ENCODE results near the gene PRSS38.
"Not testable (repeated sequence)": the region's sequence is repeated elsewhere in the genome, so short reads cannot be mapped to it uniquely, and the experiment has no call there.

Gene PRSS38

GRCh38 chr1:227845147-227845458 is 29.6 kb downstream of the PRSS38 start:
- Histone ChIP-seq H3K27me3 (no peaks in the 10 kb centered on the region), H3K9me3 (no peaks in the 10 kb centered on the region), H3K4me1 (ENCODE audit: control insufficient read depth in 1 of 2, insufficient read depth in 1 of 2, low read depth in 1 of 2, low read length in 1 of 2) (no peaks in the 10 kb centered on the region), H3K4me3 (ENCODE audit: low read depth in 1 of 2, low read length in 1 of 2) (no peak overlapping the region), H3K36me3 (no peaks in the 10 kb centered on the region), H3K27ac (no peak overlapping the region)
- no peak for TF ChIP-seq CTCF (IDR thresholded peaks at IDR 0.05)

GRCh38 chr1:227845519-227845918 is 30.0 kb downstream of the PRSS38 start:
- no peak overlapping the region for H3K27ac ChIP-seq
- no peaks in the 10 kb centered on the region for H3K4me1 ChIP-seq (ENCODE audit: control insufficient read depth in 1 of 2, insufficient read depth in 1 of 2, low read depth in 1 of 2, low read length in 1 of 2)
- H3K36me3 ChIP-seq, result no peaks in the 10 kb centered on the region
- TF ChIP-seq CTCF (IDR thresholded peaks at IDR 0.05), result no peak
- H3K4me3 ChIP-seq (ENCODE audit: low read depth in 1 of 2, low read length in 1 of 2), result no peak overlapping the region
- no peaks in the 10 kb centered on the region for H3K27me3 ChIP-seq
- no peaks in the 10 kb centered on the region for H3K9me3 ChIP-seq

- H3K4me1 ChIP-seq (ENCODE audit: control insufficient read depth in 1 of 2, insufficient read depth in 1 of 2, low read depth in 1 of 2, low read length in 1 of 2), result no peaks in the 10 kb centered on the region
- TF ChIP-seq CTCF (IDR thresholded peaks at IDR 0.05), result no peak
- no peak overlapping the region for H3K4me3 ChIP-seq (ENCODE audit: low read depth in 1 of 2, low read length in 1 of 2)
- H3K27ac ChIP-seq, result no peak overlapping the region
- no peaks in the 10 kb centered on the region for H3K36me3 ChIP-seq
- no peaks in the 10 kb centered on the region for H3K9me3 ChIP-seq
- no peaks in the 10 kb centered on the region for H3K27me3 ChIP-seq
These were observed 30.9 kb downstream of the PRSS38 start for GRCh38 chr1:227846265-227846858.

- not testable (repeated sequence) for H3K27me3 ChIP-seq; H3K27ac ChIP-seq; H3K4me1 ChIP-seq (ENCODE audit: control insufficient read depth in 1 of 2, insufficient read depth in 1 of 2, low read depth in 1 of 2, low read length in 1 of 2); H3K9me3 ChIP-seq; H3K36me3 ChIP-seq; H3K4me3 ChIP-seq (ENCODE audit: low read depth in 1 of 2, low read length in 1 of 2)
These were observed 31.6 kb downstream of the PRSS38 start for GRCh38 chr1:227847046-227847445.

GRCh38 chr1:227848430-227848932 is 33.0 kb downstream of the PRSS38 start:
- H3K27me3 ChIP-seq, result no peaks in the 10 kb centered on the region
- TF ChIP-seq CTCF (IDR thresholded peaks at IDR 0.05), result no peak
- no peaks in the 10 kb centered on the region for H3K9me3 ChIP-seq
- H3K4me3 ChIP-seq (ENCODE audit: low read depth in 1 of 2, low read length in 1 of 2), result no peak overlapping the region
- no peak overlapping the region for H3K27ac ChIP-seq
- H3K36me3 ChIP-seq, result no peaks in the 10 kb centered on the region
- no peaks in the 10 kb centered on the region for H3K4me1 ChIP-seq (ENCODE audit: control insufficient read depth in 1 of 2, insufficient read depth in 1 of 2, low read depth in 1 of 2, low read length in 1 of 2)

- H3K27me3 ChIP-seq, result no peaks in the 10 kb centered on the region
- H3K9me3 ChIP-seq, result no peaks in the 10 kb centered on the region
- H3K27ac ChIP-seq, result no peak overlapping the region
- H3K4me3 ChIP-seq (ENCODE audit: low read depth in 1 of 2, low read length in 1 of 2), result no peak overlapping the region
- no peaks in the 10 kb centered on the region for H3K4me1 ChIP-seq (ENCODE audit: control insufficient read depth in 1 of 2, insufficient read depth in 1 of 2, low read depth in 1 of 2, low read length in 1 of 2)
- no peak for TF ChIP-seq CTCF (IDR thresholded peaks at IDR 0.05)
- H3K36me3 ChIP-seq, result no peaks in the 10 kb centered on the region
These were observed 33.8 kb downstream of the PRSS38 start for GRCh38 chr1:227849251-227849650.
